ENCODE results near the gene DDX1.

- TF ChIP-seq, protein P1, sequence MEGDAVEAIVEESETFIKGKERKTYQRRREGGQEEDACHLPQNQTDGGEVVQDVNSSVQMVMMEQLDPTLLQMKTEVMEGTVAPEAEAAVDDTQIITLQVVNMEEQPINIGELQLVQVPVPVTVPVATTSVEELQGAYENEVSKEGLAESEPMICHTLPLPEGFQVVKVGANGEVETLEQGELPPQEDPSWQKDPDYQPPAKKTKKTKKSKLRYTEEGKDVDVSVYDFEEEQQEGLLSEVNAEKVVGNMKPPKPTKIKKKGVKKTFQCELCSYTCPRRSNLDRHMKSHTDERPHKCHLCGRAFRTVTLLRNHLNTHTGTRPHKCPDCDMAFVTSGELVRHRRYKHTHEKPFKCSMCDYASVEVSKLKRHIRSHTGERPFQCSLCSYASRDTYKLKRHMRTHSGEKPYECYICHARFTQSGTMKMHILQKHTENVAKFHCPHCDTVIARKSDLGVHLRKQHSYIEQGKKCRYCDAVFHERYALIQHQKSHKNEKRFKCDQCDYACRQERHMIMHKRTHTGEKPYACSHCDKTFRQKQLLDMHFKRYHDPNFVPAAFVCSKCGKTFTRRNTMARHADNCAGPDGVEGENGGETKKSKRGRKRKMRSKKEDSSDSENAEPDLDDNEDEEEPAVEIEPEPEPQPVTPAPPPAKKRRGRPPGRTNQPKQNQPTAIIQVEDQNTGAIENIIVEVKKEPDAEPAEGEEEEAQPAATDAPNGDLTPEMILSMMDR (IDR thresholded peaks at IDR 0.05) = no peak
- no peak for TF ChIP-seq POLR2A (IDR thresholded peaks at IDR 0.05)
Observed at GRCh38 chr2:15645300-15645699, 53.6 kb downstream of the DDX1 start.

Data from uterus (tissue), 2 donors.